NB4 (cell line): ENCODE results near the gene ACSS2.

ENCODE experiments used
- DNase-seq: peaks from one replicate; pipeline ENCODE4 v3.0.0; 2010; ENCODE audit warnings: low read depth
- H3K4me3 ChIP-seq: one replicate; pipeline ENCODE4 v1.5.1; 2011; ENCODE audit warnings: mild to moderate bottlenecking, low read depth, low read length, moderate library complexity
- MYC ChIP-seq: IDR thresholded peaks from 2 replicates; pipeline ENCODE4 v1.6.1; 2011; ENCODE audit warnings: low read depth, low read length
- POLR2A ChIP-seq: IDR thresholded peaks from 2 replicates; pipeline ENCODE4 v1.6.1; 2011; ENCODE audit warnings: mild to moderate bottlenecking; ENCODE audit not compliant: insufficient read length; ENCODE audit errors: extremely low read depth
- TF ChIP-seq, protein P1 (sequence below): IDR thresholded peaks from 2 replicates; pipeline ENCODE4 v1.6.1; 2011; ENCODE audit warnings: low read depth, low read length
- TF ChIP-seq, protein P2 (sequence below): IDR thresholded peaks from one replicate; pipeline ENCODE4 v1.5.1; 2012; ENCODE audit warnings: low read depth, low read length

ACSS2 gene

DNA sequence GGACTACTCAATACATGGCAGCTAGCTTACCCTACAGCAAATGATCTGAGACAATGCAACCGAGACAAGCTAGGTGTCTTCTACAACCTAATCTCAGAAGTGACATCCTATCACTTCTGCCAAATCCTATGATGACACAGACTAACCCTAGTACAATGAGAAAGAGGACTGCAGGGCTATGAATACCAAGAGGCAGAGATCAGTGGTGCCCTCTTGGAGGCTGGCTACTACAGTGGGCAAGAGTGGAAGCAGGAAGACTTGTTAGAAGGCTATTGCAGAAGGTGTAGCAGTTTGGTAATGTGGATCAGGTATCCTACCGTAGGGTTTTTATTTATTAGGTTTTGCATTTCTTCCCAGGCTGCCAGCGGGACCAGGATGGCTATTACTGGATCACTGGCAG is 48.9 kb downstream of the ACSS2 start:
- no peak overlapping the region for H3K4me3 ChIP-seq
- TF ChIP-seq POLR2A (no peak), MYC (no peak)
- TF ChIP-seq, protein P1, sequence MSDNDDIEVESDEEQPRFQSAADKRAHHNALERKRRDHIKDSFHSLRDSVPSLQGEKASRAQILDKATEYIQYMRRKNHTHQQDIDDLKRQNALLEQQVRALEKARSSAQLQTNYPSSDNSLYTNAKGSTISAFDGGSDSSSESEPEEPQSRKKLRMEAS: no peak
- TF ChIP-seq, protein P2, sequence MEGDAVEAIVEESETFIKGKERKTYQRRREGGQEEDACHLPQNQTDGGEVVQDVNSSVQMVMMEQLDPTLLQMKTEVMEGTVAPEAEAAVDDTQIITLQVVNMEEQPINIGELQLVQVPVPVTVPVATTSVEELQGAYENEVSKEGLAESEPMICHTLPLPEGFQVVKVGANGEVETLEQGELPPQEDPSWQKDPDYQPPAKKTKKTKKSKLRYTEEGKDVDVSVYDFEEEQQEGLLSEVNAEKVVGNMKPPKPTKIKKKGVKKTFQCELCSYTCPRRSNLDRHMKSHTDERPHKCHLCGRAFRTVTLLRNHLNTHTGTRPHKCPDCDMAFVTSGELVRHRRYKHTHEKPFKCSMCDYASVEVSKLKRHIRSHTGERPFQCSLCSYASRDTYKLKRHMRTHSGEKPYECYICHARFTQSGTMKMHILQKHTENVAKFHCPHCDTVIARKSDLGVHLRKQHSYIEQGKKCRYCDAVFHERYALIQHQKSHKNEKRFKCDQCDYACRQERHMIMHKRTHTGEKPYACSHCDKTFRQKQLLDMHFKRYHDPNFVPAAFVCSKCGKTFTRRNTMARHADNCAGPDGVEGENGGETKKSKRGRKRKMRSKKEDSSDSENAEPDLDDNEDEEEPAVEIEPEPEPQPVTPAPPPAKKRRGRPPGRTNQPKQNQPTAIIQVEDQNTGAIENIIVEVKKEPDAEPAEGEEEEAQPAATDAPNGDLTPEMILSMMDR: no peak
- no peak for DNase-seq

DNA sequence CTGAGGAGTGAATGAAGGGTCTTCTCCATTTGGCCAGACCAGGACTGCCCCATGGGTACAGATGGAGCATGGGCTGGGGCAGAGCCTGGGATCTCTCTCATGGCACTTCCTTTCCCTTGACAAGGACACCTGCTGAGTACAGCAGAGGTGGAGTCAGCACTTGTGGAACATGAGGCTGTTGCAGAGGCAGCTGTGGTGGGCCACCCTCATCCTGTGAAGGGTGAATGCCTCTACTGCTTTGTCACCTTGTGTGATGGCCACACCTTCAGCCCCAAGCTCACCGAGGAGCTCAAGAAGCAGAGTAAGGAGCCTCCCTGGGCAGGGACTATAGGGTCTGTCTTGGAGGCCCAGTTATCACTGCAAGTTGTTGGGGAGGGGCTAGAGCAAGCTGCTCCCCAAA is 49.6 kb downstream of the ACSS2 start:
- TF ChIP-seq MYC: no peak
- DNase-seq: no peak
- H3K4me3 ChIP-seq: no peak overlapping the region

DNA sequence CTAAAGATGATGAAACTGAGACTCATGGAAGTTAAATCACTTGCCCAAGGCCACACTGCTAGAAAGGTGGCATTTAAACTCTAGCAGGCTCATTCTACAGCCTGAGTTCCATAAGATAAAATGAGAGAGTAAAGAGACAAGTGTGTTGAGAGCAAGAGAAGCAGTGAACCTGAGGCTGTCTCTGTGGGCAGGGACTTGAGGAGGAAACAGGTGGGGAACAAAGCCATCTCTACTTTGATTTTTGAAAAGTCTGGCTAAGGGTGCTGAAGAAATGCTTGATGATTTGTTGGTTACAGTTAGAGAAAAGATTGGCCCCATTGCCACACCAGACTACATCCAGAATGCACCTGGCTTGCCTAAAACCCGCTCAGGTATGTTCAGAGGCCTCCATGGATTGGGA is 50.2 kb downstream of the ACSS2 start:
- no peak overlapping the region for H3K4me3 ChIP-seq
- DNase-seq: no peak
- TF ChIP-seq, protein P2: no peak
- TF ChIP-seq POLR2A: no peak
- no peak for TF ChIP-seq MYC
- TF ChIP-seq, protein P1: no peak

DNA sequence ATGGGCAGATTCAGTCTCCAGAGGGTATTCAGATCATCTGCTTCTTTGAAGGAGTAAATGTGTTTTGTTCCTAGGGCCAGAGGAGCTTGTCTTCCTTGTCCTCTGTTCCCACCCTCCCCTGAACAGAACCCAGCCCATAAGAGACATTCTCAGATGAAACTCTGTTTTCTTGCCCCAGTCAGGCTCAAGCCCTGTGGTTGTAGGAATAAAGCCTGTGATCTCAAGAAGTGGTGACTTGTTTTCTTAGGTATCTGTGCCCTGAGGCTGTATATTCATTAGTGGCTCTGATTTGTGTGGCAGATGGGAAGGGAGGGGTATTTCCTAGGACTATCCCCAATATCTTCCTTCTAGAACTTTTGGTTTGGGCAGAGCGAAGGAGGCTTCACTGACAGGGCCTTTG is 51.3 kb downstream of the ACSS2 start:
- TF ChIP-seq MYC (no peak), POLR2A (no peak)
- TF ChIP-seq, protein P2: no peak
- TF ChIP-seq, protein P1: no peak
- H3K4me3 ChIP-seq: no peak overlapping the region
- no peak for DNase-seq

DNA sequence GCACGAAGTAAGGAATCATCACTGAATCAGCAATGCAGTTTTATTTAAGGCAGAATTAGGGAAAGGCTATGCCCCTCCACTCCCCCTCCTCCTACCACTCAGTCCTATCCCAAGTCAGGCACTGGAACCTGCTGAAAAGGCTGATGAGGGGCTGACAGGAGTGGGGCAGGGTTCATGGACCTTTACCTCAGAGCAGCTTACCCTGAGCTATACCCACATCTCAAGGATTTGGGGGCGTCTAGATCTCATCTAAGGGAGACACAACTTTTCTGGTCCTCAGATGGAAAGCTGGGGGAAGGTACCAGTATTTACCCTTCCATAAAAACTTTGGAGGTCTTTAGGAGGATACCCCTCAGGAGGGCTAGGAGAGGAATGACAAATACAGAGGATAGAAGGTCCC is 52.0 kb downstream of the ACSS2 start:
- no peak for DNase-seq
- no peak overlapping the region for H3K4me3 ChIP-seq
- TF ChIP-seq, protein P2: no peak
- TF ChIP-seq MYC (no peak), POLR2A (no peak)
- TF ChIP-seq, protein P1: no peak

DNA sequence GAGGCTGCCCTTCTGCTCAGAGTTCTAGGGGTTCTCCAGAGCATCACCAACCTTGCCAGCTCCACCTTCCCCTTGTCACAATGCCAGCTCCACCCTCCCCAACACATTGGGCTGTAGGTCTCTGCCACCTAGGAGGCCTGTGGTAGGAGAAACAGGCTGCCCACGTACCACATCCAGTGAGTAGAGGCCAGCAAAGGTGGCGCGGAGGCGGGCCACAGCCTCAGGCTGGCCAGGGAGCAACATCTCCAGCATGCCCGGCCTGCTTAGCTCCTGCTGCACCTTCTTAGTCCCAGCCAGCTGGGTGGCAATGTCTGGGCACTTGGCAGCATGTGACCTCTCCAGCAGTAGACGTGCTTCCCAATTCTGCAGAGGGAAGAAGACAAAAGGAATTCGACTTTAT is 55.4 kb downstream of the ACSS2 start:
- H3K4me3 ChIP-seq: no peak overlapping the region
- no peak for DNase-seq
- TF ChIP-seq, protein P1: no peak
- TF ChIP-seq POLR2A: no peak
- TF ChIP-seq, protein P2: no peak
- no peak for TF ChIP-seq MYC
